HUES6 (cell line): ENCODE measurements around the gene LINGO3.
"Not testable (repeated sequence)": the region's sequence is repeated elsewhere in the genome, so short reads cannot be mapped to it uniquely, and the experiment has no call there.

Source experiments
- H3K27ac ChIP-seq: 2 replicates; pipeline ENCODE4 v1.7.0; 2013; ENCODE audit warnings: low read depth, mild to moderate bottlenecking, low read length, inconsistent platforms
- H3K27me3 ChIP-seq: 2 replicates; pipeline ENCODE4 v1.6.1; 2013; ENCODE audit warnings: low read length; ENCODE audit not compliant: control insufficient read depth, insufficient read depth
- H3K36me3 ChIP-seq: 2 replicates; pipeline ENCODE4 v1.6.1; 2013; ENCODE audit warnings: low read length; ENCODE audit not compliant: control insufficient read depth, insufficient read depth
- H3K4me1 ChIP-seq: 2 replicates; pipeline ENCODE4 v1.6.1; 2013; ENCODE audit warnings: low read length; ENCODE audit not compliant: control insufficient read depth, insufficient read depth
- H3K4me3 ChIP-seq: 2 replicates; pipeline ENCODE4 v1.5.1; 2013; ENCODE audit warnings: low read depth, low read length
- H3K9ac ChIP-seq: one replicate; pipeline ENCODE4 v1.6.1; 2013; ENCODE audit warnings: mild to moderate bottlenecking, low read length
- H3K9me3 ChIP-seq: 2 replicates; pipeline ENCODE4 v1.6.1; 2013; ENCODE audit warnings: low read depth, low read length; ENCODE audit not compliant: control insufficient read depth, insufficient read depth

The LINGO3 gene

GRCh38 chr19:2349818-2350217 is 41.9 kb upstream of the LINGO3 start:
- H3K9ac ChIP-seq, H3K4me3 ChIP-seq, H3K27me3 ChIP-seq, H3K27ac ChIP-seq, H3K4me1 ChIP-seq, H3K9me3 ChIP-seq: not testable (repeated sequence)
- peaks cover 34% of the 10 kb centered on the region for H3K36me3 ChIP-seq

- Histone ChIP-seq H3K27me3 (no peaks in the 10 kb centered on the region), H3K9me3 (no peaks in the 10 kb centered on the region), H3K4me3 (no peak overlapping the region), H3K36me3 (peaks cover 50% of the 10 kb centered on the region), H3K9ac (no peak overlapping the region), H3K4me1 (no peaks in the 10 kb centered on the region), H3K27ac (no peak overlapping the region)
Observed at GRCh38 chr19:2345794-2346663, 38.1 kb upstream of the LINGO3 start.

DNA sequence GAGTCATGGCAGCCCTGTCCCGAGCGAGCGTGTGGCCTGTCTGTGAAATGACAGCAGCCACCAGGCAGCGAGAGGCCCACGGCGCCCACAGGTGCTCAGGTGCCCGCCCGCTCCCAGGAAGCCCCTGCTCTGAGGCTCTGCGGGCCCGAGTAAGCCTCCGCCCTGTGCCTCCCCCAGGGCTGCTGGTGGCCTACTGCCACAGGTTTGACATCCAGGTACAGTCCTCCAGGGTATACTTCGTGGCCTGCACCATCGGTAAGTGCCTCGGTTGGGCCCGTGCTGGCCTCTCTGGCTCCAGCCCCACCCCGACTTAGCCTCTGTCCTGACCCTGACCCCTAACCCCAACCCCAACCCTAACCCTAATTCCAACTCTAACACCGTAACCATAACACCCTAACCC is 37.1 kb upstream of the LINGO3 start:
- Histone ChIP-seq H3K9ac (no peak overlapping the region), H3K4me1 (no peaks in the 10 kb centered on the region), H3K27ac (no peak overlapping the region), H3K27me3 (no peaks in the 10 kb centered on the region), H3K4me3 (no peak overlapping the region), H3K36me3 (peaks cover 43% of the 10 kb centered on the region), H3K9me3 (no peaks in the 10 kb centered on the region)

- H3K36me3 ChIP-seq: peaks cover 42% of the 10 kb centered on the region
Observed at GRCh38 chr19:2344381-2344870, 36.5 kb upstream of the LINGO3 start.

GRCh38 chr19:2343289-2343982 is 35.5 kb upstream of the LINGO3 start:
- no peak overlapping the region for H3K27ac ChIP-seq
- no peaks in the 10 kb centered on the region for H3K27me3 ChIP-seq
- no peaks in the 10 kb centered on the region for H3K4me1 ChIP-seq
- H3K36me3 ChIP-seq: peaks cover 38% of the 10 kb centered on the region
- H3K4me3 ChIP-seq: no peak overlapping the region
- no peaks in the 10 kb centered on the region for H3K9me3 ChIP-seq
- no peak overlapping the region for H3K9ac ChIP-seq

More at GRCh38 chr19:2344381-2344870, 36.5 kb upstream of the LINGO3 start:
- H3K27me3 ChIP-seq: no peaks in the 10 kb centered on the region
- H3K4me3 ChIP-seq: no peak overlapping the region
- no peaks in the 10 kb centered on the region for H3K9me3 ChIP-seq
- no peak overlapping the region for H3K27ac ChIP-seq
- H3K9ac ChIP-seq: no peak overlapping the region
- H3K4me1 ChIP-seq: no peaks in the 10 kb centered on the region

DNA sequence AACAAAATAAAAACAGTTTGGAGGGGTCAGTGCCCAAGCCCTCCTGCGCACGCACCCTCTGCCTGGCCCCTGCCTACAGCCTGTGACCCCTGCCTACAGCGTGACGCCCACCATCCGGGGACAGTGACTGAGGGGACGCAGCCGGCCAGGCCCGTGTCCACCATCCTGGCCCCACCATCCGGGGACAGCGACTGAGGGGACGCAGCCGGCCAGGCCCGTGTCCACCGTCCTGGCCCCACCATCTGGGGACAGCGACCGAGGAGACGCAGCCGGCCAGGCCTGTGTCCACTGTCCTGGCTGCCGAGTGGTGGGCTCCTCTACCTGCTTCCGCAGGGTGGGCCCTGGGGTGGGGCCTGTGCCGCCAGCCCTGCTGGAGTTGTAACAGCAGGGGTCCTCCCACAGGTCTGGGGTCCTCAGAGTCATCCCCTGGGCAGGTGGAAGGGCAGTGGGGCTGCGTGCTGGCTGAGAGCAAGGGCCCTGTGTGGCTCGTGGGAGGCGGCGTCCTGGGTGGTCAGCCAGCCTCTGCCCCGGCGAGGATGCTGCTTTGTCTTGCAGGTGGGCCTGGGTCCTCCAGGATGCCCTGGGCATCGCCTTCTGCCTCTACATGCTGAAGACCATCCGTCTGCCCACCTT is 34.8 kb upstream of the LINGO3 start:
- H3K27me3 ChIP-seq: no peaks in the 10 kb centered on the region
- no peaks in the 10 kb centered on the region for H3K9me3 ChIP-seq
- H3K27ac ChIP-seq: no peak overlapping the region
- peaks cover 36% of the 10 kb centered on the region for H3K36me3 ChIP-seq
- H3K4me3 ChIP-seq: no peak overlapping the region
- no peak overlapping the region for H3K9ac ChIP-seq
- H3K4me1 ChIP-seq: no peaks in the 10 kb centered on the region

DNA sequence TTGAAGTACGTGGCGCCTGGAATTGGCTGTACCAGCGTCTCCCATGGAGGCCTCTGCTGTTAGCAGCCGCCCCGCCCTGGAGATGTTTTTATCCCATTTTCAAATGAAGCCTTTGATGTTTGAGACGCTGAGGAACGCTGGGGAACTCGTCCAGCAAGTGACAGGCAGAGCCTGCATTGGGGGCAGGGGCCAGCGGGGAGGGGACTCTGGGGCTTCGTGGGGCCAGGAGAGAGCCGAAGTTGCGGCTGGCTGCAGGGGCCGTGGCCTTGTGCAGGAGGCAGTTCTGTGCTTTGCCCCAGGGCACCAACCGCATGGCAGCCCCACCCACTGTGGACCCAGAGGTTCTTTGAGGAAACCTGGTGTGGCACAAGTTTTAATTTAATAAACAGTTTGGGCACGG is 34.0 kb upstream of the LINGO3 start:
- Histone ChIP-seq H3K36me3 (peaks cover 35% of the 10 kb centered on the region), H3K27ac (no peak overlapping the region), H3K4me1 (no peaks in the 10 kb centered on the region; the same call in 1 of the 2 replicates)

GRCh38 chr19:2341244-2341751 is 33.3 kb upstream of the LINGO3 start:
- Histone ChIP-seq H3K9ac (no peak overlapping the region), H3K27me3 (no peaks in the 10 kb centered on the region), H3K36me3 (peaks cover 33% of the 10 kb centered on the region), H3K9me3 (no peaks in the 10 kb centered on the region), H3K27ac (no peak overlapping the region), H3K4me1 (no peaks in the 10 kb centered on the region; the same call in 1 of the 2 replicates), H3K4me3 (no peak overlapping the region)

More for the DNA sequence above, 34.0 kb upstream of the LINGO3 start:
- Histone ChIP-seq H3K9me3 (no peaks in the 10 kb centered on the region), H3K27me3 (no peaks in the 10 kb centered on the region), H3K9ac (no peak overlapping the region), H3K4me3 (no peak overlapping the region)

GRCh38 chr19:2340496-2341243 is 32.7 kb upstream of the LINGO3 start:
- Histone ChIP-seq H3K9ac (no peak overlapping the region), H3K27me3 (no peaks in the 10 kb centered on the region), H3K4me3 (no peak overlapping the region), H3K4me1 (no peaks in the 10 kb centered on the region; the same call in 1 of the 2 replicates), H3K27ac (no peak overlapping the region), H3K36me3 (peaks cover 30% of the 10 kb centered on the region), H3K9me3 (no peaks in the 10 kb centered on the region)

DNA sequence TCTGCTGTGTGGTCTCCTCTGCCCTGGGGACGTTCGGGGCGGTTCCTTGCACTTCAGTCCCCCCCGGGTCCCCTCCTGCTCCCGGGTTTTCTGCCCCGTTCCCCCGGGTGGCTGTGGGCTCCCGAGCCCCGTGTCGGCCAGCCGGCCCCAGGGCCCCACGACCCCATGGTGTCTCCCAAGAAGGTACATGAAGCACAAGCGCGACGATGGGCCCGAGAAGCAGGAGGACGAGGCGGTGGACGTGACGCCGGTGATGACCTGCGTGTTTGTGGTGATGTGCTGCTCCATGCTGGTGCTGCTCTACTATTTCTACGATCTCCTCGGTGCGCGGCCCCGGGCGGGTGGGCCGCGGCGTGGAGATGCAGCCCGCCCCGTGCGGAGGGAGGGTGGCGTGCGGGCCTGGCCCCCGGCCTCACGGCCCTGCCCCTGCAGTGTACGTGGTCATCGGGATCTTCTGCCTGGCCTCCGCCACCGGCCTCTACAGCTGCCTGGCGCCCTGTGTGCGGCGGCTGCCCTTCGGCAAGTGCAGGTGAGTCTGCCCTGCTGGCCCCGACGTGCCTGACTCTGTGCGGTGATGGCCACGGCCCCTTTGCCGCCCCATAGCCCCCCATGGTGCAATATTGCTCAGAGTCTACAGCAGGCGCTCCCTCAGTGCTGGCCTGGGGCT is 31.8 kb upstream of the LINGO3 start:
- Histone ChIP-seq H3K4me1 (no peaks in the 10 kb centered on the region; the same call in 1 of the 2 replicates), H3K9ac (no peak overlapping the region), H3K27me3 (no peaks in the 10 kb centered on the region), H3K27ac (no peak overlapping the region), H3K4me3 (no peak overlapping the region), H3K9me3 (no peaks in the 10 kb centered on the region), H3K36me3 (peaks cover 26% of the 10 kb centered on the region)
